ENCODE results near the gene LARGE1.

DNA sequence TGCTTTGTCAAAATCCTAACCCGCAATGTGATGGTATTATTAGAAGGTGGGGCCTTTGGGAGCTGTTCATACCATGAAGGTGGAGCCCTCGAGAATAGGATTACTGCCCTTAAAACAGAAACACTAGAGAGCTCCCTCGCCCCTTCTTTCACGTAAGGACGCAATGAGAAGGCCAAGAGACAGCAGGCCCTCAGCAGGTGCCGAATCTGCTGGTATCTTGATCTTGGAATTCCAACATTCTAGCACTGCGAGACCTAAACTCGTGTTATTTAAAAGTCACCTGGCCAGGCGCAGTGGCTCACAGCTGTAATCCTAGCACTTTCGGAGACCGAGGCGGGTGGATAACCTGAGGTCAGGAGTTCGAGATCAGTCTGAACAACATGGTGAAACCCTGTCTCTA is 33.1 kb downstream of the LARGE1 start:
- TF ChIP-seq POLR2A (IDR thresholded peaks at IDR 0.05; ENCODE audit: borderline replicate concordance, extremely low read depth, insufficient read depth, insufficient read length) (no peak), POLR2AphosphoS5 (IDR thresholded peaks at IDR 0.05; ENCODE audit: low read depth, low read length) (no peak), SIN3A (IDR thresholded peaks at IDR 0.05; ENCODE audit: low read depth) (no peak), EGR1 (IDR thresholded peaks at IDR 0.05; ENCODE audit: low read depth) (no peak), ZFX (IDR thresholded peaks at IDR 0.05) (no peak), RAD21 (IDR thresholded peaks at IDR 0.05; ENCODE audit: low read depth) (no peak), EZH2 (IDR thresholded peaks at IDR 0.05) (no peak), EZH2phosphoT487 (IDR thresholded peaks at IDR 0.05; ENCODE audit: borderline replicate concordance) (no peak), SP1 (IDR thresholded peaks at IDR 0.05; ENCODE audit: low read depth) (no peak), CEBPB (IDR thresholded peaks at IDR 0.05; ENCODE audit: low read depth) (no peak)
- TF ChIP-seq, protein P1, sequence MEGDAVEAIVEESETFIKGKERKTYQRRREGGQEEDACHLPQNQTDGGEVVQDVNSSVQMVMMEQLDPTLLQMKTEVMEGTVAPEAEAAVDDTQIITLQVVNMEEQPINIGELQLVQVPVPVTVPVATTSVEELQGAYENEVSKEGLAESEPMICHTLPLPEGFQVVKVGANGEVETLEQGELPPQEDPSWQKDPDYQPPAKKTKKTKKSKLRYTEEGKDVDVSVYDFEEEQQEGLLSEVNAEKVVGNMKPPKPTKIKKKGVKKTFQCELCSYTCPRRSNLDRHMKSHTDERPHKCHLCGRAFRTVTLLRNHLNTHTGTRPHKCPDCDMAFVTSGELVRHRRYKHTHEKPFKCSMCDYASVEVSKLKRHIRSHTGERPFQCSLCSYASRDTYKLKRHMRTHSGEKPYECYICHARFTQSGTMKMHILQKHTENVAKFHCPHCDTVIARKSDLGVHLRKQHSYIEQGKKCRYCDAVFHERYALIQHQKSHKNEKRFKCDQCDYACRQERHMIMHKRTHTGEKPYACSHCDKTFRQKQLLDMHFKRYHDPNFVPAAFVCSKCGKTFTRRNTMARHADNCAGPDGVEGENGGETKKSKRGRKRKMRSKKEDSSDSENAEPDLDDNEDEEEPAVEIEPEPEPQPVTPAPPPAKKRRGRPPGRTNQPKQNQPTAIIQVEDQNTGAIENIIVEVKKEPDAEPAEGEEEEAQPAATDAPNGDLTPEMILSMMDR (IDR thresholded peaks at IDR 0.05 in 2 of 3, conservative IDR thresholded peaks at IDR 0.05 in 1 of 3; ENCODE audit: borderline replicate concordance in 1 of 3, insufficient read depth in 1 of 3, low read depth in 2 of 3, low read length in 2 of 3) = no peak
- TF ChIP-seq, protein P2, sequence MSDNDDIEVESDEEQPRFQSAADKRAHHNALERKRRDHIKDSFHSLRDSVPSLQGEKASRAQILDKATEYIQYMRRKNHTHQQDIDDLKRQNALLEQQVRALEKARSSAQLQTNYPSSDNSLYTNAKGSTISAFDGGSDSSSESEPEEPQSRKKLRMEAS (IDR thresholded peaks at IDR 0.05) = no peak
- TF ChIP-seq, protein P3, sequence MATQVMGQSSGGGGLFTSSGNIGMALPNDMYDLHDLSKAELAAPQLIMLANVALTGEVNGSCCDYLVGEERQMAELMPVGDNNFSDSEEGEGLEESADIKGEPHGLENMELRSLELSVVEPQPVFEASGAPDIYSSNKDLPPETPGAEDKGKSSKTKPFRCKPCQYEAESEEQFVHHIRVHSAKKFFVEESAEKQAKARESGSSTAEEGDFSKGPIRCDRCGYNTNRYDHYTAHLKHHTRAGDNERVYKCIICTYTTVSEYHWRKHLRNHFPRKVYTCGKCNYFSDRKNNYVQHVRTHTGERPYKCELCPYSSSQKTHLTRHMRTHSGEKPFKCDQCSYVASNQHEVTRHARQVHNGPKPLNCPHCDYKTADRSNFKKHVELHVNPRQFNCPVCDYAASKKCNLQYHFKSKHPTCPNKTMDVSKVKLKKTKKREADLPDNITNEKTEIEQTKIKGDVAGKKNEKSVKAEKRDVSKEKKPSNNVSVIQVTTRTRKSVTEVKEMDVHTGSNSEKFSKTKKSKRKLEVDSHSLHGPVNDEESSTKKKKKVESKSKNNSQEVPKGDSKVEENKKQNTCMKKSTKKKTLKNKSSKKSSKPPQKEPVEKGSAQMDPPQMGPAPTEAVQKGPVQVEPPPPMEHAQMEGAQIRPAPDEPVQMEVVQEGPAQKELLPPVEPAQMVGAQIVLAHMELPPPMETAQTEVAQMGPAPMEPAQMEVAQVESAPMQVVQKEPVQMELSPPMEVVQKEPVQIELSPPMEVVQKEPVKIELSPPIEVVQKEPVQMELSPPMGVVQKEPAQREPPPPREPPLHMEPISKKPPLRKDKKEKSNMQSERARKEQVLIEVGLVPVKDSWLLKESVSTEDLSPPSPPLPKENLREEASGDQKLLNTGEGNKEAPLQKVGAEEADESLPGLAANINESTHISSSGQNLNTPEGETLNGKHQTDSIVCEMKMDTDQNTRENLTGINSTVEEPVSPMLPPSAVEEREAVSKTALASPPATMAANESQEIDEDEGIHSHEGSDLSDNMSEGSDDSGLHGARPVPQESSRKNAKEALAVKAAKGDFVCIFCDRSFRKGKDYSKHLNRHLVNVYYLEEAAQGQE (IDR thresholded peaks at IDR 0.05; ENCODE audit: low read depth) = no peak
- TF ChIP-seq, protein P4, sequence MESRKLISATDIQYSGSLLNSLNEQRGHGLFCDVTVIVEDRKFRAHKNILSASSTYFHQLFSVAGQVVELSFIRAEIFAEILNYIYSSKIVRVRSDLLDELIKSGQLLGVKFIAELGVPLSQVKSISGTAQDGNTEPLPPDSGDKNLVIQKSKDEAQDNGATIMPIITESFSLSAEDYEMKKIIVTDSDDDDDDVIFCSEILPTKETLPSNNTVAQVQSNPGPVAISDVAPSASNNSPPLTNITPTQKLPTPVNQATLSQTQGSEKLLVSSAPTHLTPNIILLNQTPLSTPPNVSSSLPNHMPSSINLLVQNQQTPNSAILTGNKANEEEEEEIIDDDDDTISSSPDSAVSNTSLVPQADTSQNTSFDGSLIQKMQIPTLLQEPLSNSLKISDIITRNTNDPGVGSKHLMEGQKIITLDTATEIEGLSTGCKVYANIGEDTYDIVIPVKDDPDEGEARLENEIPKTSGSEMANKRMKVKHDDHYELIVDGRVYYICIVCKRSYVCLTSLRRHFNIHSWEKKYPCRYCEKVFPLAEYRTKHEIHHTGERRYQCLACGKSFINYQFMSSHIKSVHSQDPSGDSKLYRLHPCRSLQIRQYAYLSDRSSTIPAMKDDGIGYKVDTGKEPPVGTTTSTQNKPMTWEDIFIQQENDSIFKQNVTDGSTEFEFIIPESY (IDR thresholded peaks at IDR 0.05; ENCODE audit: extremely low read depth, insufficient replicate concordance, low read length) = no peak
